ENCODE results near the gene LMBR1.

LMBR1 gene

GRCh38 chr7:156666368-156667109 lies 226.4 kb downstream of the LMBR1 start:
- no peak for TF ChIP-seq CTCF (IDR thresholded peaks at IDR 0.05; ENCODE audit: insufficient read depth, low read depth, low read length, missing control alignments)
- H3K4me3 ChIP-seq (ENCODE audit: low read depth, low read length), result no peak overlapping the region
- DNase-seq (ENCODE audit: low read depth), result no peak

- TF ChIP-seq CTCF (IDR thresholded peaks at IDR 0.05; ENCODE audit: insufficient read depth, low read depth, low read length, missing control alignments), result no peak
- no peak for DNase-seq (ENCODE audit: low read depth)
- no peak overlapping the region for H3K4me3 ChIP-seq (ENCODE audit: low read depth, low read length)
Observed at GRCh38 chr7:156665101-156665500, 227.9 kb downstream of the LMBR1 start.

- no peak overlapping the region for H3K4me3 ChIP-seq (ENCODE audit: low read depth, low read length)
- no peak for DNase-seq (ENCODE audit: low read depth)
- no peak for TF ChIP-seq CTCF (IDR thresholded peaks at IDR 0.05; ENCODE audit: insufficient read depth, low read depth, low read length, missing control alignments)
Observed at GRCh38 chr7:156662277-156662676, 230.7 kb downstream of the LMBR1 start.

- no peak for TF ChIP-seq CTCF (IDR thresholded peaks at IDR 0.05; ENCODE audit: insufficient read depth, low read depth, low read length, missing control alignments)
- no peak for DNase-seq (ENCODE audit: low read depth)
- H3K4me3 ChIP-seq (ENCODE audit: low read depth, low read length), result no peak overlapping the region
Observed at GRCh38 chr7:156661637-156662036, 231.3 kb downstream of the LMBR1 start.

- no peak for DNase-seq (ENCODE audit: low read depth)
- TF ChIP-seq CTCF (IDR thresholded peaks at IDR 0.05; ENCODE audit: insufficient read depth, low read depth, low read length, missing control alignments), result no peak
- H3K4me3 ChIP-seq (ENCODE audit: low read depth, low read length), result no peak overlapping the region
Observed at GRCh38 chr7:156659961-156660360, 233.0 kb downstream of the LMBR1 start.

- TF ChIP-seq CTCF (IDR thresholded peaks at IDR 0.05; ENCODE audit: insufficient read depth, low read depth, low read length, missing control alignments), result no peak
- H3K4me3 ChIP-seq (ENCODE audit: low read depth, low read length), result no peak overlapping the region
- no peak for DNase-seq (ENCODE audit: low read depth)
Observed at GRCh38 chr7:156659203-156659602, 233.8 kb downstream of the LMBR1 start.

GRCh38 chr7:156657681-156658080 lies 235.3 kb downstream of the LMBR1 start:
- H3K4me3 ChIP-seq (ENCODE audit: low read depth, low read length), result no peak overlapping the region
- TF ChIP-seq CTCF (IDR thresholded peaks at IDR 0.05; ENCODE audit: insufficient read depth, low read depth, low read length, missing control alignments), result no peak
- no peak for DNase-seq (ENCODE audit: low read depth)

Measured in GM12865 (cell line).